Right ventricle myocardium superior (tissue), 1 donor: Measurements from ENCODE around the gene PPP1R15A. TPM values are rescaled to one million over a fixed set of nuclear protein-coding genes. Genes with fewer than 3 reads are reported as not detected.
"Not testable (repeated sequence)": the region's sequence is repeated elsewhere in the genome, so short reads cannot be mapped to it uniquely, and the experiment has no call there.

Experiments used
- ATAC-seq: fragments of 200-7000 bp; cut with Tn5 transposase; one replicate; pipeline ENCODE4 v1.9.1; 2020; ENCODE audit warnings: mild to moderate bottlenecking; ENCODE audit not compliant: poor library complexity
- DNase-seq: peaks from one replicate; pipeline ENCODE4 v3.0.0-alpha.2; 2020
- intact Hi-C: fragments of 100-400 bp; cut with DNase I; formaldehyde crosslinking; loops from one replicate; pipeline ENCODE4 v1.11.2; 2022
- long read RNA-seq: library from polyadenylated mRNA; unstranded; transcript quantifications from one replicate; pipeline ENCODE4 v2.0.0, GENCODE V29; 2021
- total RNA-seq: library from RNA; stranded (reverse); fragmentation: NEBNext Ultra II Directional; extraction: Animal tissue kit (Norgen Biotek cat#: 25700); gene quantifications from one replicate; pipeline ENCODE4 v1.2.1, GENCODE V29; 2021
- donor health status: DM: no; HTN: yes; CAD: no; lungs with severe emphysema.

PPP1R15A gene
- 60.4 TPM for total RNA-seq
- long read RNA-seq, transcript PPP1R15A-201 (3 exons, 2,378 nt): major isoform, 569 of 607 reads
- long read RNA-seq, partial matches to known transcripts: 34 of 607 reads
- long read RNA-seq, other reads (novel, unspliced or antisense): 4 of 607 reads

GRCh38 chr19:48872182-48872883 lies at the start of gene PPP1R15A:
Gene PPP1R15A, plus strand, starts transcription at chr19:48872421. Its CDS starts 813 bp downstream, at chr19:48873234.
- DNase-seq (peak; percentile 99), ATAC-seq (peak; percentile 82)
- intact Hi-C loops: loop anchor here (5.0 kb wide), 1 partner anchor 95 kb away; the partner anchor contains the start of gene FTL

GRCh38 chr19:48822514-48822913 lies 49.7 kb upstream of the PPP1R15A start:
- DNase-seq (no peak), ATAC-seq (no peak)
- intact Hi-C loops: no loop called here

- ATAC-seq: no peak
- no peak for DNase-seq
- intact Hi-C loops: no loop called here
Measured at GRCh38 chr19:48826606-48827020, 45.6 kb upstream of the PPP1R15A start.

- no peak for ATAC-seq
- DNase-seq: no peak
- intact Hi-C loops: no loop called here
Measured at GRCh38 chr19:48830088-48830487, 42.1 kb upstream of the PPP1R15A start.

GRCh38 chr19:48830965-48831364 lies 41.3 kb upstream of the PPP1R15A start:
- ATAC-seq: no peak
- no peak for DNase-seq
- intact Hi-C loops: no loop called here

- DNase-seq (no peak), ATAC-seq (no peak)
- intact Hi-C loops: no loop called here
Measured at GRCh38 chr19:48833049-48833448, 39.2 kb upstream of the PPP1R15A start.

GRCh38 chr19:48833977-48834376 lies 38.2 kb upstream of the PPP1R15A start:
- DNase-seq: no peak
- intact Hi-C loops: no loop called here
- ATAC-seq: no peak

GRCh38 chr19:48835734-48836088 lies 36.5 kb upstream of the PPP1R15A start:
- ATAC-seq (peak; percentile 98), DNase-seq (peak; percentile 96)
- intact Hi-C loops: loop anchor here (1.0 kb wide), 1 partner anchor 41 kb away; no protein-coding TSS in a partner anchor

GRCh38 chr19:48836089-48837017 lies 35.9 kb upstream of the PPP1R15A start, which contains the start of gene HSD17B14:
Gene HSD17B14, minus strand, starts transcription at chr19:48836491. Its CDS starts 80 bp downstream, at chr19:48836411.
- DNase-seq: peak; percentile 47
- peak; percentile 26 for ATAC-seq
- intact Hi-C loops: loop anchor here (1.0 kb wide), 1 partner anchor 42 kb away; no protein-coding TSS in a partner anchor

GRCh38 chr19:48837051-48837524 lies 35.1 kb upstream of the PPP1R15A start:
- ATAC-seq: peak; percentile 89
- DNase-seq: peak; percentile 89
- intact Hi-C loops: no loop called here

GRCh38 chr19:48837687-48838086 lies 34.5 kb upstream of the PPP1R15A start:
- intact Hi-C loops: no loop called here
- DNase-seq (no peak), ATAC-seq (no peak)

GRCh38 chr19:48841047-48841446 lies 31.2 kb upstream of the PPP1R15A start:
- no peak for ATAC-seq
- no peak for DNase-seq
- intact Hi-C loops: no loop called here

- ATAC-seq (no peak), DNase-seq (no peak)
- intact Hi-C loops: no loop called here
Measured at GRCh38 chr19:48841571-48841970, 30.6 kb upstream of the PPP1R15A start.

GRCh38 chr19:48842789-48843162 lies 29.4 kb upstream of the PPP1R15A start:
- intact Hi-C loops: loop anchor here (2.0 kb wide), 1 partner anchor 54 kb away; no protein-coding TSS in a partner anchor
- DNase-seq: no peak
- ATAC-seq: peak; percentile 66

- no peak for ATAC-seq
- intact Hi-C loops: no loop called here
- no peak for DNase-seq
Measured at GRCh38 chr19:48844472-48844871, 27.7 kb upstream of the PPP1R15A start.

- DNase-seq (no peak), ATAC-seq (no peak)
- intact Hi-C loops: no loop called here
Measured at GRCh38 chr19:48845384-48845783, 26.8 kb upstream of the PPP1R15A start.

- intact Hi-C loops, DNase-seq, ATAC-seq: not testable (repeated sequence)
Measured at GRCh38 chr19:48846659-48847058, 25.6 kb upstream of the PPP1R15A start.

- DNase-seq: no peak
- no peak for ATAC-seq
- intact Hi-C loops: no loop called here
Measured at GRCh38 chr19:48852292-48852691, 19.9 kb upstream of the PPP1R15A start.

GRCh38 chr19:48853483-48853882 lies 18.7 kb upstream of the PPP1R15A start:
- ATAC-seq (no peak), DNase-seq (no peak)
- intact Hi-C loops: no loop called here
